Measurements from ENCODE around the gene MMP1.
"Not testable (repeated sequence)": the region's sequence is repeated elsewhere in the genome, so short reads cannot be mapped to it uniquely, and the experiment has no call there.

The MMP1 gene

DNA sequence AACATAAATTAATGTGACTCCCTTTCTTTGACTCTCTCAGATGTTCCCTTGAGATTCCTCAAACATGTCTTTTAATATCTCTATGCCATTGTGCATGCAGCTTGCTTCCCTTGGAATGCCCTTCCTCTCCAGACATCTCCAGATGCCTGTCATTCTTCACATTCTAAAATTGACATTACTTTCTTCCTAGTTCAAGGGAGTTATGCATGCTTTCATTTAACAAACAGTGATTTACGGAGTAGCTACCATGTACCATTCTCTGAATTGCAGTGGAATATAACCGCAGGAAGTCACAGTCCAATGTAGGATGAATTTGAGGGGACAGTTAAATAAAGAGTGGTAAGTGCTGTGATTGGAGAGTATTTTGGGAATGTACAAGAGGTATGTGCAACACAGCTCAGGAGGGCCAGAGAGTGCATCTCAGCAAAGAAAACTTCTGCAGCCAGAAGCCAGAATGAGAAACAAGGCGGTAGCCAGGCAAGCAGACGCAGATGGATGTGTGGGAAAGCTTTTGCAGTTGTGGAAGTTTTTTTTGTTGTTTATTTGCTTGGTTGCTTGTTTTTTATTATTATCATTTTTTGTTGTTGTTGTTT lies 36.2 kb downstream of the MMP1 start:
- FAIRE-seq = peak; percentile 91
- DNase-seq (ENCODE audit: low spot score) = peak; percentile 35

DNA sequence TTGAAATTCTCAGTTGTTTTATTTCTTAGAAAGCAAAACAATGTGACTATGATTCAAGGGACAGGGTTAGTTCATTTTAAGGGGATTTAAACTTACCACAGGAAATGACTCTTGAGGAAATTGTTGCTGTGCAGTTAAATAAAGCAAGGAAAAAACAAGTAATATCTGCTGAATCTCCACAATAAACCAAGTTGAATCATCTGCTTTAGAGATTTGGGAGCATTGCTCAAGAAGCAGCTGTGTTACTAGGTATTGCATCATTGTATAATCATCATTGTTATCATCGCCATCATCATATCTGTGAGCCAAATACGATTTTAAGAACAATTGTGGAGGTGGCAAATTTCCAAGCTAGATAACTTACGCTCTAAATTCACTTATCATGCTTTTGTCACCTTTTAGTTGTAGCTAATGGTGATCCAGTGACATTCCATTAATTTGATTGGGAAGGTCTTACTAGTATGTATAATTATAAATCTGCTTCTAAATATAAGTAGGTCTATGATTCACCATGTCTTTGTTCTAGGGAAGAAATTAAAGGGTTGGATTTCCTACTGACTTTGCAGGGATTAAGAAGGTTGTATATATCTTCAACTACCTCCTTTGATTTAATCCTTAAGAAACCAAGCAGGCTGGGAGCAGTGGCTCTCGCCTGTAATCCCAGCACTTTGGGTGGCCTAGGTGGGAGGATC lies 37.5 kb downstream of the MMP1 start:
- FAIRE-seq (peak; percentile 71), DNase-seq (ENCODE audit: low spot score) (peak; percentile 59)

DNA sequence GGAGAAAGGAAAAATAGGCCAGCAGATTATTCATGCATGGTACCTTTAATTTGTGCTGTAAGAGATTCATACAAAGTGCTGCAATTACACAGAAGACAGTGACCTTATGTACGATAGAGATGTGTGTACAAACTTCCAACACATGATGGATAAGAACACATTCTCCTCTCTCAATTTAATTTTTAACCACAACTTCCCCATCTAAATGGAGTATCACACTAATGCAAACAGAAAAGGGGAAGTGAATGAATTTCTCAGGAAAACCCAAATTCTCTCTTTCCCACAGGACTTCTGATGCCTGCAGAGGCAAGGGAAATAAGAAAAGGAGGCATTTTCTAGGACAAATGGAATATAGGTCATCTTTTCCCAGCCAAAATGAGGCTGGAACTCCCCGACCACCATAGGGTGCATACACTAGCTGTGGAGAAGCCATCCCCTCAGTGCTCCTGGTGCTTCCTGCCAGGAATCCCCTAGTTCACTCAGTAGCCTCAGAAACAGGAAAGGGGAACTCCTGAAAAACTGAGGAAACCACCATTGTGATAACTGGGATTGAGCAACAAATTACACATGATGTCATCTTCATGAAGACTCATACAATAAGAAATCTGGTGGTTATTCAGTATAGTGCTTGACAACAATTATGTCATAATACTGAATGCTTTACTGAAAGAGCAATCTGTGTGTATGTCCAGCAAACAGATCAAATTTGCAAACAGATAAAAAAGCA lies 40.0 kb downstream of the MMP1 start:
- DNase-seq (ENCODE audit: low spot score) (no peak), FAIRE-seq (no peak)

DNA sequence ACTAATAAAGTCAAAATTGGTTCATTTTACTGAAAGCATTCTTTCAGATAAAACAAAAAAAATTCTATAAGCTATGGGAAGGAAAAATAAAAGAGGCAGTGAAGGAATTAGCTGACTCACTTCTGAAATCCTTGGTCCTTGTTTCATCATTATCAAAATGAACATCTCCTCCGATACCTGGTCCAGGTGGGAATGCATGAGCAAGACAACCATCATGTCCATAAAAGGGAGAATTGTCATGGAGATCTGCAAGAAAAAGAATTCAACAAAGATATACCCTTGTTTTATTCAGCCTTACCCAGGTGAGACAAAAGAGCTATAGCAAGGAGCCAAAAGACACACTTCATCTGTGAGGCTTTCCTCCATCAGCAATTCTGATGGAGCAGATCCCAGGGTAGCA lies 44.7 kb downstream of the MMP1 start:
- no peak for FAIRE-seq
- DNase-seq (ENCODE audit: low spot score) = no peak

DNA sequence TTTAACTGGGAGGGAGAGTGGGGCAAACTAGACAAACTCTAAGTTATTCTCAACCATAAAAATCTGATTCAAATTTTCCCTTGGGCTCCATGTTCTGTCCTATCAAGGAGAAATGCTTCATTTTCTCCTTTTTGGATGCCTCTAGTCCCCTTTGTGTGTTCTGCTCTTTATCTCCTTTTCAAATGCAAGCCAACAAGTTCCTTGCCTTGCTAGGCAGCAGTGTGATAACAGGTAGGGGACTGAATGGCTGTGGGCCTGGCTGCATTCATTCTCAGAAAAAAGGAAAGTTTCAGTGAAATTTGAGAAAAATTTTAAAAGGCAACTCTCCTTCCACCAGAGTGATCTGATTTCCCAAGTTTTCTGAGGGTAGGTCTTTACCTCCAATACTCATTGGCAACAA lies 46.3 kb downstream of the MMP1 start:
- DNase-seq (ENCODE audit: low spot score) = no peak
- FAIRE-seq = no peak

DNA sequence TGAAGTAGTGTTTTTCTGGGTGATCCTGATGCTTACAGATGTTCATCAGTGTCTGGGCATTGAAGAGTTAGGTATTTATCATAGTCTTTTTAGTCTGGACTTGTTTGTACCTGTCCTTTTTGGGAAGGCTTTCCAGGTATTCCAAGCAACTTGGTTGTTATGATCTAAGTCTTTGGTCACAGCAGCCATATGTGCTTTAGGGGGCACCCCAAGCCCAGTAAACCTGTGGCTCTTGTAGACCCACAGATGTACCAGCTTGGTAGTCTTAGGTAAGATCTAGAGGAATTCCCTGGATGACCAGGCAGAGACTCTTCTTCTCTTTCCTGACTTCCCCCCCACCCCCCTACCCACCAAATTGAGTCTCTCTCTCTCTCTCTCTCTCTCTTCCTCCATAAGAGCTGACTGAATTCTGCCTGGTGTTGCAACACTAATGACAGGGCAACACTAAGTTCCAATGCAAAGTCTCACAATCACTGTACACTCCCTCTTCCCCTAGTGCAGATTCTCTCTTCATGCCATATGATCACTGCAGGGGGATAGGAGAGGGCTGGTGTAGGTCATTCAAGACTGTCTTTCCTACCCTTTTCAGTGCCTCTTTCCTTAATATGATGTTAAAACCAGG lies 48.7 kb downstream of the MMP1 start:
- FAIRE-seq (no peak), DNase-seq (ENCODE audit: low spot score) (no peak)

DNA sequence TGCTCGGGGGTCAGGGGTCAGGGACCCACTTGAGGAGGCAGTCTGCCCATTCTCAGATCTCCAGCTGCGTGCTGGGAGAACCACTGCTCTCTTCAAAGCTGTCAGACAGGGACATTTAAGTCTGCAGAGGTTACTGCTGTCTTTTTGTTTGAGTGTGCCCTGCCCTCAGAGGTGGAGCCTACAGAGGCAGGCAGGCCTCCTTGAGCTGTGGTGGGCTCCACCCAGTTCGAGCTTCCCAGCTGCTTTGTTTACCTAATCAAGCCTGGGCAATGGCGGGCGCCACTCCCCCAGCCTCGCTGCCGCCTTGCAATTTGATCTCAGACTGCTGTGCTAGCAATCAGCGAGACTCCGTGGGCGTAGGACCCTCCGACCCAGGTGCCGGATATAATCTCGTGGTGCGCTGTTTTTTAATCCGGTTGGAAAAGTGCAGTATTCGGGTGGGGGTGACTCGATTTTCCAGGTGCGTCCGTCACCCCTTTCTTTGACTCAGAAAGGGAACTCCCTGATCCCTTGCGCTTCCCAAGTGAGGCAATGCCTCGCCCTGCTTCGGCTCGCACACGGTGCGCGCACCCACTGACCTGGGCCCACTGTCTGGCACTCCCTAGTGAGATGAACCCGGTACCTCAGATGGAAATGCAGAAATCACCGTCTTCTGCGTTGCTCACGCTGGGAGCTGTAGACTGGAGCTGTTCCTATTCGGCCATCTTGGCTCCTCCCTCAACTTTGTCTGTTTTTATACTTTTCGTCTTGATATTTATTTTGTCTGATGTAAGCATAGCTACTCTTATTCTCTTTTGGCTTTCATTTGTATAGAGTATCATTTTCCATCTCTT lies 51.0 kb downstream of the MMP1 start:
- not testable (repeated sequence) for FAIRE-seq; DNase-seq (ENCODE audit: low spot score)
